HepG2 (cell line): ENCODE results near the gene LITAFD. TPM values are rescaled to one million over a fixed set of nuclear protein-coding genes. Genes with fewer than 3 reads are reported as not detected.
A peak's percentile ranks its signal among the peaks of the same experiment; 100 is the strongest.

Source experiments
- GZF1 ChIP-seq: sonication (generic); formaldehyde crosslinking; IDR thresholded peaks from 2 replicates; pipeline ENCODE4 v1.5.1; 2020; ENCODE audit warnings: mild to moderate bottlenecking, missing genetic modification reagents
- HNRNPK ChIP-seq: fragments of 200-400 bp; formaldehyde crosslinking; IDR thresholded peaks from 2 replicates; pipeline ENCODE4 v1.6.1; 2018; ENCODE audit warnings: low read length, low read depth, moderate library complexity, mild to moderate bottlenecking; ENCODE audit not compliant: poor library complexity, severe bottlenecking
- HOXA5 ChIP-seq: sonication (generic); formaldehyde crosslinking; IDR thresholded peaks from 2 replicates; pipeline ENCODE4 v1.4.0; 2020; ENCODE audit warnings: missing genetic modification reagents
- IRF2 ChIP-seq: IDR thresholded peaks from 2 replicates; pipeline ENCODE4 v1.6.1; 2018; ENCODE audit warnings: missing genetic modification reagents, missing compliant biosample characterization
- KDM2A ChIP-seq: sonication (generic); formaldehyde crosslinking; IDR thresholded peaks from 2 replicates; pipeline ENCODE4 v1.4.0; 2020; ENCODE audit warnings: low read depth, missing genetic modification reagents, borderline replicate concordance
- MAFG ChIP-seq: sonication (generic); formaldehyde crosslinking; IDR thresholded peaks from 2 replicates; pipeline ENCODE4 v1.5.1; 2020; ENCODE audit warnings: mild to moderate bottlenecking, missing genetic modification reagents
- ZNF331 ChIP-seq: sonication (generic); formaldehyde crosslinking; IDR thresholded peaks from 2 replicates; pipeline ENCODE4 v1.4.0; 2020; ENCODE audit warnings: missing genetic modification reagents
- ZNF563 ChIP-seq: sonication (generic); formaldehyde crosslinking; IDR thresholded peaks from 2 replicates; pipeline ENCODE4 v1.8.0; 2022; ENCODE audit warnings: mild to moderate bottlenecking, moderate library complexity, missing genetic modification reagents
- ZNF572 ChIP-seq: sonication (generic); formaldehyde crosslinking; IDR thresholded peaks from 2 replicates; pipeline ENCODE4 v1.5.1; 2020; ENCODE audit warnings: mild to moderate bottlenecking, missing genetic modification reagents
- polyA plus RNA-seq, 8 experiments: library from polyadenylated mRNA; depleted of rRNA in 3 of 8; stranded (reverse) in 7 of 8; unstranded in 1 of 8; fragments of >200 nt; fragmentation: Illumina TruSeq in 4 of 8; extraction: Trizol in 4 of 8; gene quantifications; 2 replicates each; pipeline versions ENCODE4 v1.2.1 to v1.2.3, GENCODE V29; 2011 to 2016; ENCODE audit warnings: low read depth in 4 of 8, missing spikeins in 1 of 8, mixed read lengths in 1 of 8; ENCODE audit not compliant: insufficient read depth in 1 of 8
- total RNA-seq, 5 experiments: library from RNA; depleted of rRNA; stranded (reverse); fragments of >200 nt; fragmentation: Illumina TruSeq; extraction: Trizol; gene quantifications; 2 replicates each; pipeline ENCODE4 v1.2.3, GENCODE V29; 2016; ENCODE audit warnings: low read depth in 1 of 5
- TF ChIP-seq, protein P1 (sequence below): sonication (generic); formaldehyde crosslinking; IDR thresholded peaks from 2 replicates; pipeline ENCODE4 v1.4.0; 2020; ENCODE audit warnings: missing genetic modification reagents, mild to moderate bottlenecking, borderline replicate concordance
- TF ChIP-seq, protein P2 (sequence below): IDR thresholded peaks from 2 replicates; pipeline ENCODE4 v1.6.1; 2016; ENCODE audit warnings: missing genetic modification reagents, missing compliant biosample characterization
- TF ChIP-seq, protein P3 (sequence below): sonication (generic); formaldehyde crosslinking; IDR thresholded peaks from 2 replicates; pipeline ENCODE4 v1.4.0; 2020; ENCODE audit warnings: missing genetic modification reagents

Gene LITAFD
- total and polyA plus RNA-seq, 2 of the 13 experiments (the other 11 are each of a cell fraction or from before 2014, with no cell fraction given) = not detected

DNA sequence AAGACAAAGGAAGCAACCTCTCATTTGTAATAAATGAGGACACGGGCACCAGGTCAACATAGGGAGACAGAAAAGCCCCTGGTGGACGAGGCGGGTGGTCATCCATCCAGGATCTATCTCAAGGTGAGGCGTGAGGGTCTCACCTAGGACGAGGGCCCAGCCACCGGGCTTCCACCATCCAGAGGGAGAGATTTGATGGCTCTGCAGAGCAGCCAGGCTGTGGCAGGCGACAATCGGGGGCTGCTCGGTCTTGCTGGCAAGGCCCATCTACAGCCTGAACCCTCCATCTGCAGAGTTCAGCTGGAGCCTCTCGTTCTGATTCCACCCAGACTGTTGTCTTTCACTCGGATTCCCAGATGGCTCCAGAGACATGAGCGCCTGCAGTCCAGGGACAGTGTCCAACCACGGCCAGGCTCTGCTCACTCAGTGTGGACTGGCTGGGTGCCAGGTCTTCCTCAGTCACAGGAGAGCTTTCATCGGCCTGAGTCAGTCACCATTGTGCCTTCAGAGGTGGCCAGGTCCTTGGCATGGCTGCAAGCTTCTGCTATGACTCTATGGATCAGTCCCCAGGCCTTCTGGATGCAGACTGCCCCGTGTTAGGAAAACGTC, 5.9 kb downstream of the LITAFD start (continued):
- TF ChIP-seq, protein P1, sequence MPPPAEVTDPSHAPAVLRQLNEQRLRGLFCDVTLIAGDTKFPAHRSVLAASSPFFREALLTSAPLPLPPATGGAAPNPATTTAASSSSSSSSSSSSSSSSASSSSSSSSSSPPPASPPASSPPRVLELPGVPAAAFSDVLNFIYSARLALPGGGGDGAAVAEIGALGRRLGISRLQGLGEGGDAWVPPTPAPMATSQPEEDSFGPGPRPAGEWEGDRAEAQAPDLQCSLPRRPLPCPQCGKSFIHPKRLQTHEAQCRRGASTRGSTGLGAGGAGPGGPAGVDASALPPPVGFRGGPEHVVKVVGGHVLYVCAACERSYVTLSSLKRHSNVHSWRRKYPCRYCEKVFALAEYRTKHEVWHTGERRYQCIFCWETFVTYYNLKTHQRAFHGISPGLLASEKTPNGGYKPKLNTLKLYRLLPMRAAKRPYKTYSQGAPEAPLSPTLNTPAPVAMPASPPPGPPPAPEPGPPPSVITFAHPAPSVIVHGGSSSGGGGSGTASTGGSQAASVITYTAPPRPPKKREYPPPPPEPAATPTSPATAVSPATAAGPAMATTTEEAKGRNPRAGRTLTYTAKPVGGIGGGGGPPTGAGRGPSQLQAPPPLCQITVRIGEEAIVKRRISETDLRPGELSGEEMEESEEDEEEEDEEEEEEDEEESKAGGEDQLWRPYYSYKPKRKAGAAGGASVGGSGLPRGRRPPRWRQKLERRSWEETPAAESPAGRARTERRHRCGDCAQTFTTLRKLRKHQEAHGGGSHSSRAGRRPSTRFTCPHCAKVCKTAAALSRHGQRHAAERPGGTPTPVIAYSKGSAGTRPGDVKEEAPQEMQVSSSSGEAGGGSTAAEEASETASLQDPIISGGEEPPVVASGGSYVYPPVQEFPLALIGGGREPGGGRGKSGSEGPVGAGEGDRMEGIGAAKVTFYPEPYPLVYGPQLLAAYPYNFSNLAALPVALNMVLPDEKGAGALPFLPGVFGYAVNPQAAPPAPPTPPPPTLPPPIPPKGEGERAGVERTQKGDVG = no peak
- TF ChIP-seq HNRNPK (no peak), ZNF563 (CRISPR knock-in tag) (no peak), ZNF572 (CRISPR knock-in tag) (no peak), HOXA5 (CRISPR knock-in tag) (no peak), MAFG (CRISPR knock-in tag) (no peak), KDM2A (0 out of 2 replicates have a peak, but pooled peaks have one; percentile 10), ZNF331 (CRISPR knock-in tag) (no peak), IRF2 (CRISPR knock-in tag) (no peak), GZF1 (CRISPR knock-in tag) (no peak)
- TF ChIP-seq, protein P2, sequence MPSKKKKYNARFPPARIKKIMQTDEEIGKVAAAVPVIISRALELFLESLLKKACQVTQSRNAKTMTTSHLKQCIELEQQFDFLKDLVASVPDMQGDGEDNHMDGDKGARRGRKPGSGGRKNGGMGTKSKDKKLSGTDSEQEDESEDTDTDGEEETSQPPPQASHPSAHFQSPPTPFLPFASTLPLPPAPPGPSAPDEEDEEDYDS (CRISPR knock-in tag) = no peak
- TF ChIP-seq, protein P3, sequence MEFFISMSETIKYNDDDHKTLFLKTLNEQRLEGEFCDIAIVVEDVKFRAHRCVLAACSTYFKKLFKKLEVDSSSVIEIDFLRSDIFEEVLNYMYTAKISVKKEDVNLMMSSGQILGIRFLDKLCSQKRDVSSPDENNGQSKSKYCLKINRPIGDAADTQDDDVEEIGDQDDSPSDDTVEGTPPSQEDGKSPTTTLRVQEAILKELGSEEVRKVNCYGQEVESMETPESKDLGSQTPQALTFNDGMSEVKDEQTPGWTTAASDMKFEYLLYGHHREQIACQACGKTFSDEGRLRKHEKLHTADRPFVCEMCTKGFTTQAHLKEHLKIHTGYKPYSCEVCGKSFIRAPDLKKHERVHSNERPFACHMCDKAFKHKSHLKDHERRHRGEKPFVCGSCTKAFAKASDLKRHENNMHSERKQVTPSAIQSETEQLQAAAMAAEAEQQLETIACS = no peak
- TF ChIP-seq, all 625 proteins: peak for 10
